SU-DHL-6 (cell line): ENCODE data around the gene SUPT3H.

Source experiments
- H2AFZ ChIP-seq: fragments of 200-600 bp; sonication (generic); 2 replicates; pipeline ENCODE4 v1.6.1; 2014; ENCODE audit warnings: low read depth, mild to moderate bottlenecking, moderate library complexity, mixed read lengths, antibody characterized with exemption, low read length; ENCODE audit not compliant: severe bottlenecking
- H3F3A ChIP-seq: fragments of 200-600 bp; shearing (Covaris generic); 2 replicates; pipeline ENCODE4 v1.6.0; 2016; ENCODE audit warnings: antibody characterized with exemption, mild to moderate bottlenecking; ENCODE audit not compliant: insufficient read depth
- H3K27ac ChIP-seq: fragments of 200-600 bp; sonication (generic); 2 replicates; pipeline ENCODE4 v1.5.1; 2016; ENCODE audit warnings: low read depth, mild to moderate bottlenecking, low read length, moderate library complexity, mixed read lengths
- H3K27me3 ChIP-seq: fragments of 200-600 bp; sonication (generic), shearing (Covaris generic); 2 replicates; pipeline ENCODE4 v1.6.0; 2014; ENCODE audit warnings: mild to moderate bottlenecking, low read length
- H3K36me3 ChIP-seq: fragments of 200-600 bp; sonication (generic); 2 replicates; pipeline ENCODE4 v1.6.1; 2014; ENCODE audit warnings: mild to moderate bottlenecking, low read length, mixed read lengths
- H3K4me2 ChIP-seq: fragments of 300-600, 200-600 bp; shearing (Covaris generic), sonication (generic); 2 replicates; pipeline ENCODE4 v1.6.0; 2014; ENCODE audit warnings: low read length, low read depth, mild to moderate bottlenecking; ENCODE audit not compliant: poor library complexity, severe bottlenecking
- H3K4me3 ChIP-seq: fragments of 200-600 bp; sonication (generic); 2 replicates; pipeline ENCODE4 v1.5.1; 2014; ENCODE audit warnings: antibody characterized with exemption, low read length, mild to moderate bottlenecking, mixed read lengths; ENCODE audit not compliant: insufficient read depth, poor library complexity, severe bottlenecking
- H3K79me2 ChIP-seq: fragments of 200-600 bp; sonication (generic); 2 replicates; pipeline ENCODE4 v1.6.1; 2014; ENCODE audit warnings: mild to moderate bottlenecking, low read length, moderate library complexity; ENCODE audit not compliant: insufficient read depth
- H3K9ac ChIP-seq: fragments of 200-600 bp; sonication (generic); 2 replicates; pipeline ENCODE4 v1.7.0; 2014; ENCODE audit warnings: mild to moderate bottlenecking, low read length
- H3K9me2 ChIP-seq: fragments of 200-600 bp; sonication (generic); replicated peaks from 2 replicates; pipeline ENCODE4 v1.6.1; 2014; ENCODE audit warnings: low read length; ENCODE audit not compliant: insufficient read depth
- H3K9me3 ChIP-seq: fragments of 200-600 bp; sonication (generic); 2 replicates; pipeline ENCODE4 v1.6.1; 2014; ENCODE audit warnings: low read length, mixed read lengths; ENCODE audit not compliant: insufficient read depth
- H4K20me1 ChIP-seq: fragments of 200-600 bp; sonication (generic); 2 replicates; pipeline ENCODE4 v1.6.1; 2014; ENCODE audit warnings: low read depth, mild to moderate bottlenecking, antibody characterized with exemption, low read length, moderate library complexity, mixed read lengths
- CTCF ChIP-seq: fragments of 200-600 bp; sonication (generic); IDR thresholded peaks from one replicate; pipeline ENCODE4 v1.5.1; 2017; ENCODE audit warnings: antibody characterized with exemption, mild to moderate bottlenecking, low read length, moderate library complexity; ENCODE audit not compliant: insufficient read depth, poor library complexity, severe bottlenecking
- EZH2phosphoT487 ChIP-seq: fragments of 200-600 bp; sonication (generic), shearing (Covaris generic); conservative IDR thresholded peaks from 2 replicates; pipeline ENCODE4 v1.6.1; 2018; ENCODE audit warnings: mild to moderate bottlenecking, antibody characterized with exemption, low read length, moderate library complexity, mixed read lengths

The SUPT3H gene

DNA sequence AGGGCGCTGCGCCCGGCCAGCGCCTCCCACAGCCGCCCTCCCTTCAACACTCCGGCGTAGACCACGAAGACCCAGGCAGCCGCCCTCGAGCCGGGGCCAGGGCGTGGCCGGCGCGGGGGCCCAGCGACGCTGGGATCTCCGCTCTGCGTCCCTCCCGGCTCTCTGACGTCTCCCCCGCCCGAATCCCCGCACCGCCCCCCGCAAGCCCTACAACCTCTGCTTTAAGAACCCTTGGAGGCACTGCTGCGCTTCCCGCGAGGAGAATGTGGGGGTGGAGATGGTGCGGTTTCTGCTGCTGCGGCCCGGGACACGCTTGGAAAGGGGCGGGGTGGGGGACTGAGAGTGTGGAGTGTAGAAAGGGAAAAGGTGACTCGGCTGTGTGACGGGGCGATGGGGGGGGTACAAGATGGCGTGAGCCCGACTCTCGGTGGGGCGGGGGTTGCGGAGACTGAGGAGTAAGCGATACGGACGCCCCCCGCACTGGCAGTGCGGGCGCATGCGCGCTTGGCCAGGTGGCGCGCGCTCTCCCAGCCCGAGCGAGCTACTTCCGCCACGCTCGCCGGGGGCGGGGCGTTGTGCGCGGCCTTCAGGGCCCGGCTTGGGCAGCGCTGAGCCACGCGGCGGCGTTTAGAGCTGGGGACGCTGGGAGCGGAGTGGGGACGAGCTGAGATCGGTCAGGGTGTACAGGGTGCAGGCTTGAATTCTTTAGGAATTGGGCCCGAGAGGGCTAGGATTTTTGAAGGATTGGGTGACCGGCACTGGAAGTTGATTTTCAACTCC, at the start of gene SUPT3H:
TSS of gene SUPT3H (minus strand) at position 381 of the 780 bp plus-strand sequence.
- peak within 1 kb of the TSS; percentile 76 for H3K27ac ChIP-seq
- H3K79me2 ChIP-seq: 0 out of 2 replicates have a peak, but pooled peaks cover 4% of the 10 kb centered on the region
- no peaks in the 10 kb centered on the region for H4K20me1 ChIP-seq
- no peaks in the 10 kb centered on the region for H3K9me3 ChIP-seq
- H3K4me2 ChIP-seq: peak within 1 kb of the TSS; percentile 62
- H3K9me2 ChIP-seq: no peaks in the 10 kb centered on the region
- no peaks in the 10 kb centered on the region for H3K36me3 ChIP-seq
- H3K9ac ChIP-seq: peak within 1 kb of the TSS; percentile 88
- peak within 1 kb of the TSS; percentile 83 for H3K4me3 ChIP-seq
- H3F3A ChIP-seq: peaks cover 5% of the 10 kb centered on the region; the same call in 1 of the 2 replicates
- H3K27me3 ChIP-seq: no peaks in the 10 kb centered on the region
- no peak for TF ChIP-seq CTCF
- no peak for TF ChIP-seq EZH2phosphoT487
- peak within 1 kb of the TSS; percentile 93 for H2AFZ ChIP-seq

- Histone ChIP-seq H3K9me3 (no peaks in the 10 kb centered on the region), H3K27ac (peak overlapping the region; percentile 84), H3K9ac (peak overlapping the region; percentile 16; the same call in 1 of the 2 replicates), H3K9me2 (no peaks in the 10 kb centered on the region), H3K79me2 (0 out of 2 replicates have a peak, but pooled peaks cover 4% of the 10 kb centered on the region), H4K20me1 (no peaks in the 10 kb centered on the region), H3F3A (peaks cover 39% of the 10 kb centered on the region), H2AFZ (no peak overlapping the region), H3K27me3 (no peaks in the 10 kb centered on the region), H3K4me2 (peak overlapping the region; percentile 89), H3K36me3 (no peaks in the 10 kb centered on the region), H3K4me3 (peak overlapping the region; percentile 13)
- TF ChIP-seq EZH2phosphoT487 (no peak), CTCF (no peak)
Measured at GRCh38 chr6:45426251-45426650, 48.5 kb upstream of the SUPT3H start.

DNA sequence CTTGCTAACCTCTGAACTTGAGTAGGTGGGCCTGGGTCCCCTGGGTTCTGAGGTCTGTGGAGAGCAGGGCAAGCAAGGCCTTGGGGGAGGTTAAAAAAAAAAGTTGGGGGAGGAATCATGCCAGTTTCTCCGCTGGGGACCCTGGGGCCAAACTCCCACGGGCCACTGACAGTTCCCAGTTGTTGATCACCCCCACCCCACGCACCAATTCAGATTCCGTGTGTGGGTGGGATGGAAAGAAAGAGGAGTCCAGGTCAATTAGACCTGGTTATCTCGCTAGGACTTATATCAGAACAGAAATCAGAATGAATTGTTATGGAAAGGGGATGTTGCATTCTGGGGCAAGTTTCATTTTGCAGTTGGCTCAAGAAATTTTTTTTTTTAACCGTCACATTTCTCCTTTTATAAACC, 46.7 kb upstream of the SUPT3H start:
- Histone ChIP-seq H3K36me3 (no peaks in the 10 kb centered on the region), H3K79me2 (0 out of 2 replicates have a peak, but pooled peaks cover 4% of the 10 kb centered on the region), H3F3A (peaks cover 39% of the 10 kb centered on the region), H3K9me2 (no peaks in the 10 kb centered on the region), H3K27ac (peak overlapping the region; percentile 84), H3K9me3 (no peaks in the 10 kb centered on the region), H3K9ac (peak overlapping the region; percentile 64), H3K27me3 (no peaks in the 10 kb centered on the region), H3K4me3 (peak overlapping the region; percentile 60), H2AFZ (no peak overlapping the region), H3K4me2 (peak overlapping the region; percentile 89), H4K20me1 (no peaks in the 10 kb centered on the region)
- TF ChIP-seq EZH2phosphoT487 (no peak), CTCF (no peak)
